Measurements from ENCODE around the gene ZBTB37.
"Not testable (repeated sequence)": the region's sequence is repeated elsewhere in the genome, so short reads cannot be mapped to it uniquely, and the experiment has no call there.

ZBTB37 gene

GRCh38 chr1:173868266-173869020 lies at the start of gene ZBTB37:
Gene ZBTB37, plus strand, starts transcription at chr1:173868380. Its CDS starts 1,846 bp downstream, at chr1:173870226.
- peak; percentile 98 for DNase-seq

GRCh38 chr1:173818459-173818858 lies 49.7 kb upstream of the ZBTB37 start:
- no peak for DNase-seq

- no peak for DNase-seq
Observed at GRCh38 chr1:173821680-173822079, 46.5 kb upstream of the ZBTB37 start.

GRCh38 chr1:173823781-173824314 lies 44.3 kb upstream of the ZBTB37 start:
- DNase-seq, result no peak

- peak; percentile 95 for DNase-seq
Observed at GRCh38 chr1:173824315-173825081, 43.7 kb upstream of the ZBTB37 start, which contains the start of the genes CENPL and DARS2. Gene CENPL, minus strand, starts transcription at chr1:173824883. Its CDS starts 13,584 bp downstream, at chr1:173811299. Gene DARS2, plus strand, starts transcription at chr1:173824673. Its CDS starts 557 bp downstream, at chr1:173825230.

- no peak for DNase-seq
Observed at GRCh38 chr1:173827611-173828010, 40.6 kb upstream of the ZBTB37 start.

GRCh38 chr1:173832748-173833147 lies 35.4 kb upstream of the ZBTB37 start:
- no peak for DNase-seq

GRCh38 chr1:173852105-173852504 lies 16.1 kb upstream of the ZBTB37 start:
- DNase-seq, result no peak

- DNase-seq, result no peak
Observed at GRCh38 chr1:173853074-173853473, 15.1 kb upstream of the ZBTB37 start.

GRCh38 chr1:173856014-173856413 lies 12.2 kb upstream of the ZBTB37 start:
- no peak for DNase-seq

GRCh38 chr1:173856903-173857302 lies 11.3 kb upstream of the ZBTB37 start:
- no peak for DNase-seq

- no peak for DNase-seq
Observed at GRCh38 chr1:173857363-173857917, 10.7 kb upstream of the ZBTB37 start.

GRCh38 chr1:173859547-173859946 lies 8.6 kb upstream of the ZBTB37 start:
- not testable (repeated sequence) for DNase-seq

- no peak for DNase-seq
Observed at GRCh38 chr1:173860065-173860464, 8.1 kb upstream of the ZBTB37 start.

- DNase-seq, result peak; percentile 66
Observed at GRCh38 chr1:173861731-173862145, 6.4 kb upstream of the ZBTB37 start.

- DNase-seq, result not testable (repeated sequence)
Observed at GRCh38 chr1:173862146-173862768, 5.9 kb upstream of the ZBTB37 start.

GRCh38 chr1:173862769-173863223 lies 5.4 kb upstream of the ZBTB37 start:
- peak; percentile 67 for DNase-seq

- peak; percentile 18 for DNase-seq
Observed at GRCh38 chr1:173863224-173864161, 4.7 kb upstream of the ZBTB37 start.

- peak; percentile 23 for DNase-seq
Observed at GRCh38 chr1:173864179-173864867, 3.9 kb upstream of the ZBTB37 start.

- peak; percentile 23 for DNase-seq
Observed at GRCh38 chr1:173865468-173866164, 2.6 kb upstream of the ZBTB37 start.
